Adipocyte (in vitro differentiated cells): ENCODE data around the gene CNTNAP4.
A peak's percentile ranks its signal among the peaks of the same experiment; 100 is the strongest.

ENCODE experiments used
- DNase-seq: peaks from one replicate; pipeline ENCODE4 v3.0.0-alpha.2; 2015; ENCODE audit warnings: low read depth
- H3K27me3 ChIP-seq: replicated peaks from 2 replicates; pipeline ENCODE4 v1.7.0; 2013; ENCODE audit warnings: mild to moderate bottlenecking, low read length, moderate library complexity; ENCODE audit not compliant: control insufficient read depth, insufficient read depth
- H3K36me3 ChIP-seq: 2 replicates; pipeline ENCODE4 v1.7.0; 2013; ENCODE audit warnings: low read length, mild to moderate bottlenecking, moderate library complexity; ENCODE audit not compliant: control insufficient read depth, insufficient read depth, severe bottlenecking
- H3K4me1 ChIP-seq: 2 replicates; pipeline ENCODE4 v1.7.0; 2013; ENCODE audit warnings: mild to moderate bottlenecking, low read length, moderate library complexity; ENCODE audit not compliant: control insufficient read depth, insufficient read depth
- H3K4me3 ChIP-seq: 2 replicates; pipeline ENCODE4 v1.7.0; 2013; ENCODE audit warnings: mild to moderate bottlenecking, low read length, moderate library complexity
- H3K9ac ChIP-seq: 2 replicates; pipeline ENCODE4 v1.7.0; 2013; ENCODE audit warnings: mild to moderate bottlenecking, low read length, moderate library complexity
- H3K9me3 ChIP-seq: 2 replicates; pipeline ENCODE4 v1.7.0; 2013; ENCODE audit warnings: mild to moderate bottlenecking, low read length, moderate library complexity; ENCODE audit not compliant: control insufficient read depth

The CNTNAP4 gene

DNA sequence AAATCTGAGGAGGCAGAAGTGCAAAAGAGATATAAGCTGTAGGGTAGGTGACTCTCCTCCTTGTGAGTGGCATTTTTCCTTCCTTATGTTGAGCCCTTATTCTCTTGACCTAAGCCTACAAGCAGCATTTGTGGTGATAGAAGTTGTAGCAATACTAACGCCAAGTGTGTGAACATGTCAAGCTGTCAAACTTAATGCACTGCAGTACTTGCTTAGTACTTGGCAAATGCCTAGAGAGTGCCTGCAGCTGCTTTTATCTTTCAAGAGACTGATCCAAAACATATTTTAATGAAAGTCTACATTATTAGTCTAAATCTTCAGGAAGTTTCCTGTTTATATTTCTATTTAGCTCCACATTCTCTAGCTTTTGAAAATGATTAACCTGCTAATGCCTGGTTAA lies 83.2 kb downstream of the CNTNAP4 start:
- no peaks in the 10 kb centered on the region for H3K9me3 ChIP-seq
- no peaks in the 10 kb centered on the region for H3K36me3 ChIP-seq
- H3K4me1 ChIP-seq, result peaks cover 3% of the 10 kb centered on the region
- H3K9ac ChIP-seq, result no peak overlapping the region
- H3K27me3 ChIP-seq, result no peaks in the 10 kb centered on the region
- no peak overlapping the region for H3K4me3 ChIP-seq
- peak; percentile 7 for DNase-seq

GRCh38 chr16:76370344-76370743 lies 93.1 kb downstream of the CNTNAP4 start:
- Histone ChIP-seq H3K36me3 (no peaks in the 10 kb centered on the region), H3K9ac (no peak overlapping the region), H3K9me3 (no peaks in the 10 kb centered on the region), H3K4me3 (no peak overlapping the region), H3K4me1 (no peaks in the 10 kb centered on the region), H3K27me3 (no peaks in the 10 kb centered on the region)
- no peak for DNase-seq

GRCh38 chr16:76371441-76371840 lies 94.2 kb downstream of the CNTNAP4 start:
- no peak overlapping the region for H3K9ac ChIP-seq
- H3K9me3 ChIP-seq, result no peaks in the 10 kb centered on the region
- no peak for DNase-seq
- no peaks in the 10 kb centered on the region for H3K36me3 ChIP-seq
- H3K4me1 ChIP-seq, result no peaks in the 10 kb centered on the region
- no peak overlapping the region for H3K4me3 ChIP-seq
- no peaks in the 10 kb centered on the region for H3K27me3 ChIP-seq

DNA sequence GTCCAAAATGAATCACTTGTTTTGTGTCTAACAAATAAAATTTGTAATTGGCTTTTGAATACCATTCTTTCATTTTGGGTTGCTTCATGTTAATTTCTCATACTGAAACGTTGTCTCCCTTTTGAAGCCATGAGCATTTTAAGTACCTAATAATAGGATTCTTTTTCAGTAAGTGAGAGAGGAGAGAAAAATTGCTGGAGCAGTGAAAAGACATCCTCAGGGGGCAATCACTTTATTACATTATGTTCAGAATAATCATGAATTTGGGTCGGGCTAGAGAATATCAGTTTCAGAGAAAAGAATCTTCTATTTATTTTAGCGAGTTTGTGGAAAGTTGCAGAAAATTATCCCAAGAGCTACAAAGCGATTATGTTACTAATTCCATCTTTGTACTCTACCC lies 96.8 kb downstream of the CNTNAP4 start:
- Histone ChIP-seq H3K9ac (no peak overlapping the region), H3K4me1 (no peaks in the 10 kb centered on the region), H3K9me3 (no peaks in the 10 kb centered on the region), H3K36me3 (no peaks in the 10 kb centered on the region), H3K4me3 (no peak overlapping the region), H3K27me3 (no peaks in the 10 kb centered on the region)
- no peak for DNase-seq

GRCh38 chr16:76376988-76377387 lies 99.8 kb downstream of the CNTNAP4 start:
- Histone ChIP-seq H3K27me3 (no peaks in the 10 kb centered on the region), H3K36me3 (no peaks in the 10 kb centered on the region), H3K9ac (no peak overlapping the region), H3K9me3 (no peaks in the 10 kb centered on the region), H3K4me3 (no peak overlapping the region), H3K4me1 (no peaks in the 10 kb centered on the region)
- DNase-seq, result no peak

- H3K36me3 ChIP-seq, result no peaks in the 10 kb centered on the region
- no peaks in the 10 kb centered on the region for H3K4me1 ChIP-seq
- H3K9ac ChIP-seq, result no peak overlapping the region
- no peak overlapping the region for H3K4me3 ChIP-seq
- DNase-seq, result no peak
- H3K27me3 ChIP-seq, result no peaks in the 10 kb centered on the region
- no peaks in the 10 kb centered on the region for H3K9me3 ChIP-seq
These were observed 100.8 kb downstream of the CNTNAP4 start for GRCh38 chr16:76378020-76378419.

GRCh38 chr16:76381096-76381495 lies 103.9 kb downstream of the CNTNAP4 start:
- Histone ChIP-seq H3K36me3 (no peaks in the 10 kb centered on the region), H3K4me1 (no peaks in the 10 kb centered on the region), H3K4me3 (no peak overlapping the region), H3K9ac (no peak overlapping the region), H3K27me3 (no peaks in the 10 kb centered on the region), H3K9me3 (no peaks in the 10 kb centered on the region)
- no peak for DNase-seq

GRCh38 chr16:76385601-76386230 lies 108.5 kb downstream of the CNTNAP4 start:
- Histone ChIP-seq H3K36me3 (no peaks in the 10 kb centered on the region), H3K4me3 (no peak overlapping the region), H3K4me1 (peaks cover 5% of the 10 kb centered on the region), H3K9ac (no peak overlapping the region), H3K27me3 (no peaks in the 10 kb centered on the region), H3K9me3 (no peaks in the 10 kb centered on the region)
- DNase-seq, result no peak

DNA sequence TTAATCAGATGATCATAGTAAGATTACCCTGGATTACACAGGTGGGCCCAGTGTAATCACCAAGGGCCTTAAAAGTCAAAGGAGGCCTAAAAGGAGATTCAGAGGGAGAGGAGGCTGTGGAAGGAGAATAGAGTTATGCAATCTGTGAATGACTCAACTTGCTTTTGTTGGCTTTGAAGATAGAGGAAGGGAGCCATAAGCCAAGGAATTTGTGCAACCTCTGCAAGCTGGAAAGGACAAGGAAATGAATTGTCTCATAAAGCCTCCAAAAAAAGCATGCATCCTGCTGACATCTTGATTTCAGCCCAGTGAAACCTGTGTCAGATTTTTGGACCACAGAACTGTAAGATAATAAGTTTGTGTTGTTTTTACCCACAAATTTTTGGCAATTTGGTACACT lies 109.6 kb downstream of the CNTNAP4 start:
- Histone ChIP-seq H3K4me1 (peaks cover 5% of the 10 kb centered on the region), H3K4me3 (no peak overlapping the region), H3K27me3 (no peaks in the 10 kb centered on the region), H3K9me3 (no peaks in the 10 kb centered on the region), H3K36me3 (no peaks in the 10 kb centered on the region), H3K9ac (no peak overlapping the region)
- peak; percentile 48 for DNase-seq

- H3K9me3 ChIP-seq, result no peaks in the 10 kb centered on the region
- H3K9ac ChIP-seq, result no peak overlapping the region
- H3K4me3 ChIP-seq, result no peak overlapping the region
- H3K36me3 ChIP-seq, result no peaks in the 10 kb centered on the region
- no peak for DNase-seq
- peaks cover 5% of the 10 kb centered on the region for H3K4me1 ChIP-seq
- H3K27me3 ChIP-seq, result no peaks in the 10 kb centered on the region
These were observed 110.8 kb downstream of the CNTNAP4 start for GRCh38 chr16:76387994-76388393.

GRCh38 chr16:76389126-76389525 lies 111.9 kb downstream of the CNTNAP4 start:
- no peaks in the 10 kb centered on the region for H3K36me3 ChIP-seq
- H3K27me3 ChIP-seq, result no peaks in the 10 kb centered on the region
- peaks cover 5% of the 10 kb centered on the region for H3K4me1 ChIP-seq
- H3K9me3 ChIP-seq, result no peaks in the 10 kb centered on the region
- no peak overlapping the region for H3K9ac ChIP-seq
- peak; percentile 45 for DNase-seq
- no peak overlapping the region for H3K4me3 ChIP-seq

DNA sequence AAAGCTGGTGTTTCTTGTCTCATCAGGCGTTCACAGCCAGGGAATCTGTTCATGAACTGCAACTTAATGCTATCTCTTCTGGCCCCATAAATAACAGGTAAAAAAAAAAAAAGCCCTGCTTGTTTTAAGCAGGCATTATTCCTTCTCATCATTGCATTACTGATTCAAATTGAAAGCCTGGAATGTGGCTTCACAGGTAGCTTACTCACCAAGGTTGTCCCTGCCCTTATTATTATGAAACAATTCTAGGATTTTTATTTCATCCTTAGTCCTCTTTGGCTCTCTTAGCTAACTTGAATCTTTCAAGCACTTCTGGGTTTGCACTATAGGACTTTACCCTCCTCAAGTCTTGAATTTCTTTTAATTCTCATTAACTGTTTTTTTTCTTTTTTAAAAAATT lies 113.3 kb downstream of the CNTNAP4 start:
- peaks cover 5% of the 10 kb centered on the region for H3K4me1 ChIP-seq
- H3K27me3 ChIP-seq, result no peaks in the 10 kb centered on the region
- H3K36me3 ChIP-seq, result no peaks in the 10 kb centered on the region
- DNase-seq, result no peak
- H3K4me3 ChIP-seq, result no peak overlapping the region
- no peak overlapping the region for H3K9ac ChIP-seq
- no peaks in the 10 kb centered on the region for H3K9me3 ChIP-seq
